GM23338 (cell line): ENCODE results near the gene ACSF2. TPM values are rescaled to one million over a fixed set of nuclear protein-coding genes. Genes with fewer than 3 reads are reported as not detected.

Experiments
- ATAC-seq: fragments of 200-7000 bp; cut with Tn5 transposase; 3 replicates; pipeline ENCODE4 v1.9.1; 2020
- DNase-seq: peaks from one replicate; pipeline ENCODE4 v3.0.0-alpha.2; 2015; ENCODE audit warnings: low spot score
- H2AFZ ChIP-seq: fragments of 200-600 bp; sonication (generic); 2 replicates; pipeline ENCODE4 v1.8.0; 2016; ENCODE audit warnings: antibody characterized with exemption, mild to moderate bottlenecking, moderate library complexity
- H3F3A ChIP-seq: fragments of 200-600 bp; sonication (generic); replicated peaks from 2 replicates; pipeline ENCODE4 v1.8.0; 2017; ENCODE audit warnings: antibody characterized with exemption, mixed run types, low read depth
- H3K27ac ChIP-seq: fragments of 200-600 bp; sonication (generic); 2 replicates; pipeline ENCODE4 v1.6.1; 2016; ENCODE audit warnings: low read depth
- H3K27me3 ChIP-seq: fragments of 200-600 bp; sonication (generic); 2 replicates; pipeline ENCODE4 v1.8.0; 2016; ENCODE audit warnings: mild to moderate bottlenecking, mixed run types, moderate library complexity; ENCODE audit not compliant: insufficient read depth
- H3K36me3 ChIP-seq: fragments of 200-600 bp; sonication (generic); 2 replicates; pipeline ENCODE4 v1.8.0; 2016; ENCODE audit warnings: mild to moderate bottlenecking; ENCODE audit not compliant: insufficient read depth
- H3K4me1 ChIP-seq: fragments of 200-600 bp; sonication (generic); 2 replicates; pipeline ENCODE4 v1.8.0; 2016; ENCODE audit warnings: mild to moderate bottlenecking, moderate library complexity; ENCODE audit not compliant: insufficient read depth
- H3K4me2 ChIP-seq: fragments of 200-600 bp; sonication (generic); 2 replicates; pipeline ENCODE4 v1.7.1; 2017; ENCODE audit warnings: mixed run types
- H3K4me3 ChIP-seq: fragments of 200-600 bp; sonication (generic); 2 replicates; pipeline ENCODE4 v1.6.1; 2016; ENCODE audit warnings: mixed run types
- H3K79me2 ChIP-seq: fragments of 200-600 bp; sonication (generic); replicated peaks from 2 replicates; pipeline ENCODE4 v1.8.0; 2017; ENCODE audit warnings: mild to moderate bottlenecking; ENCODE audit not compliant: insufficient read depth
- H3K9me2 ChIP-seq: fragments of 200-600 bp; sonication (generic); 2 replicates; pipeline ENCODE4 v1.8.0; 2017; ENCODE audit not compliant: insufficient read depth
- H4K20me1 ChIP-seq: fragments of 200-600 bp; sonication (generic); replicated peaks from 2 replicates; pipeline ENCODE4 v1.8.0; 2017; ENCODE audit warnings: mild to moderate bottlenecking; ENCODE audit not compliant: insufficient read depth
- H3K27ac Mint-ChIP-seq: 2 replicates; pipeline ENCODE4 v1.8.0; 2020; ENCODE audit warnings: inconsistent platforms, mild to moderate bottlenecking, moderate library complexity, mixed read lengths
- H3K27me3 Mint-ChIP-seq: 3 replicates; pipeline ENCODE4 v1.8.0; 2022; ENCODE audit warnings: low read depth, mild to moderate bottlenecking, moderate library complexity, mixed read lengths, inconsistent platforms; ENCODE audit not compliant: insufficient read depth, poor library complexity
- H3K36me3 Mint-ChIP-seq: 3 replicates; pipeline ENCODE4 v1.8.0; 2021; ENCODE audit warnings: low read depth, mild to moderate bottlenecking, inconsistent platforms, moderate library complexity, mixed read lengths
- H3K4me1 Mint-ChIP-seq: 3 replicates; pipeline ENCODE4 v1.8.0; 2020; ENCODE audit warnings: mild to moderate bottlenecking, inconsistent platforms, mixed read lengths
- H3K4me3 Mint-ChIP-seq: 3 replicates; pipeline ENCODE4 v1.8.0; 2021; ENCODE audit warnings: moderate library complexity, mild to moderate bottlenecking, inconsistent platforms, mixed read lengths
- H3K9me3 Mint-ChIP-seq: 3 replicates; pipeline ENCODE4 v1.8.0; 2020; ENCODE audit warnings: moderate library complexity, mild to moderate bottlenecking, inconsistent platforms, mixed read lengths
- CTCF ChIP-seq, 2 experiments: fragments of 200-600 bp in 1 of 2; sonication (generic) in 1 of 2; conservative IDR thresholded peaks; 2 replicates each; pipeline versions ENCODE4 v1.5.1 to v1.6.1; 2016 to 2017; ENCODE audit warnings: antibody characterized with exemption in 2 of 2, low read depth in 2 of 2, mild to moderate bottlenecking in 2 of 2, moderate library complexity in 1 of 2
- EZH2 ChIP-seq: fragments of 200-600 bp; sonication (generic); IDR thresholded peaks from one replicate; pipeline ENCODE4 v1.8.0; 2017; ENCODE audit warnings: antibody characterized with exemption, mild to moderate bottlenecking, low read depth; ENCODE audit not compliant: unreplicated experiment
- EZH2phosphoT487 ChIP-seq: fragments of 200-600 bp; sonication (generic); IDR thresholded peaks from one replicate; pipeline ENCODE4 v1.8.1; 2018; ENCODE audit warnings: antibody characterized with exemption; ENCODE audit not compliant: unreplicated experiment
- JUNB ChIP-seq: IDR thresholded peaks from one replicate; pipeline ENCODE4 v1.6.1; 2016; ENCODE audit warnings: antibody characterized with exemption; ENCODE audit not compliant: unreplicated experiment
- NANOG ChIP-seq: IDR thresholded peaks from 2 replicates; pipeline ENCODE4 v1.6.1; 2016; ENCODE audit warnings: antibody characterized with exemption, borderline replicate concordance
- POLR2AphosphoS5 ChIP-seq: IDR thresholded peaks from 2 replicates; pipeline ENCODE4 v1.6.1; 2016; ENCODE audit warnings: antibody characterized with exemption, low read depth
- REST ChIP-seq: IDR thresholded peaks from one replicate; pipeline ENCODE4 v1.6.1; 2018; ENCODE audit warnings: antibody characterized with exemption; ENCODE audit not compliant: unreplicated experiment
- STAT1 ChIP-seq: IDR thresholded peaks from one replicate; pipeline ENCODE4 v1.6.1; 2016; ENCODE audit warnings: antibody characterized with exemption; ENCODE audit not compliant: unreplicated experiment
- ZNF114 ChIP-seq: fragments of 250-450 bp; sonication (Bioruptor Pico); IDR thresholded peaks from 2 replicates; pipeline ENCODE4 v1.5.0; 2020; ENCODE audit warnings: mild to moderate bottlenecking, moderate library complexity
- ZNF331 ChIP-seq: fragments of 250-450 bp; sonication (Bioruptor Pico); IDR thresholded peaks from 2 replicates; pipeline ENCODE4 v1.5.0; 2020; ENCODE audit warnings: low read depth, mild to moderate bottlenecking, moderate library complexity
- polyA plus RNA-seq: library from polyadenylated mRNA; unstranded; fragments of >200 nt; fragmentation: Nextera tagmentation; extraction: Ambion mirVana; gene quantifications from 2 replicates; pipeline ENCODE4 v1.2.1, GENCODE V29; 2016
- total RNA-seq: library from RNA; depleted of rRNA; stranded (reverse); fragments of >200 nt; shearing (Covaris generic); gene quantifications from 2 replicates; pipeline ENCODE4 v1.2.3, GENCODE V29; 2014
- TF ChIP-seq, protein P1 (sequence below): IDR thresholded peaks from 2 replicates; pipeline ENCODE4 v1.6.1; 2016; ENCODE audit warnings: antibody characterized with exemption

The ACSF2 gene
- total and polyA plus RNA-seq, 2 experiments from 2014 or later = 6.9 to 12.4 TPM

- TF ChIP-seq NANOG (no peak), EZH2phosphoT487 (no peak), STAT1 (no peak), POLR2AphosphoS5 (no peak), REST (no peak)
- TF ChIP-seq, protein P1, sequence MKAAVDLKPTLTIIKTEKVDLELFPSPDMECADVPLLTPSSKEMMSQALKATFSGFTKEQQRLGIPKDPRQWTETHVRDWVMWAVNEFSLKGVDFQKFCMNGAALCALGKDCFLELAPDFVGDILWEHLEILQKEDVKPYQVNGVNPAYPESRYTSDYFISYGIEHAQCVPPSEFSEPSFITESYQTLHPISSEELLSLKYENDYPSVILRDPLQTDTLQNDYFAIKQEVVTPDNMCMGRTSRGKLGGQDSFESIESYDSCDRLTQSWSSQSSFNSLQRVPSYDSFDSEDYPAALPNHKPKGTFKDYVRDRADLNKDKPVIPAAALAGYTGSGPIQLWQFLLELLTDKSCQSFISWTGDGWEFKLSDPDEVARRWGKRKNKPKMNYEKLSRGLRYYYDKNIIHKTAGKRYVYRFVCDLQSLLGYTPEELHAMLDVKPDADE = no peak
Observed at GRCh38 chr17:50491505-50491904, 65.5 kb downstream of the ACSF2 start (continued).

DNA sequence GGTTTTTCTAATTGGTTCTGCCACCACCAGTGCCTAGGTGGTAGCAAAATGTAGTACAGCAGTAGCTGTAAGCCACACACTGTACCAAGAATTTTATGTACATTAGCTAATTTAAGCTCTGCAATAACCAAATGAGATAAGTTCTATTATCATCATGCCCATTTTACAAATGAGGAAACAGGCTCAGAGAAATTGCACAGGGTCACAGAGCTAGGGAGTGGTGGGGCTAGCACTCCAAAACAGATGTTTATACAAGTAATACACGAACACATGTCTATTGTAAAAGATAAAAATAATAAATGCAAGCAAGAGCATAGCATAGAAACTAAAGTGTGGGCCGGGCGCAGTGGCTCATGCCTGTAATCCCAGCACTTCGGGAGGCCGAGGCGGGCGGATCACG is 66.2 kb downstream of the ACSF2 start:
- Mint-ChIP-seq H3K4me3 (no peak overlapping the region), H3K9me3 (no peaks in the 10 kb centered on the region), H3K4me1 (peaks cover 2% of the 10 kb centered on the region; the same call in 1 of the 3 replicates), H3K27ac (no peak overlapping the region), H3K27me3 (peaks cover 4% of the 10 kb centered on the region), H3K36me3 (no peaks in the 10 kb centered on the region)
- peak overlapping the region; percentile 60; the same call in 1 of the 2 replicates for H2AFZ ChIP-seq
- H4K20me1 ChIP-seq = no peaks in the 10 kb centered on the region
- no peaks in the 10 kb centered on the region for H3K79me2 ChIP-seq
- no peaks in the 10 kb centered on the region for H3K9me2 ChIP-seq
- no peak overlapping the region for H3K4me2 ChIP-seq
- DNase-seq (no peak), ATAC-seq (no peak)
- no peaks in the 10 kb centered on the region for H3K27me3 ChIP-seq
- H3K4me3 ChIP-seq = no peak overlapping the region
- TF ChIP-seq JUNB (no peak), EZH2 (no peak), REST (no peak), ZNF114 (CRISPR knock-in tag) (no peak), STAT1 (no peak), CTCF (conservative IDR thresholded peaks at IDR 0.05; ENCODE audit: low read depth in 2 of 2) (no peak), POLR2AphosphoS5 (no peak), ZNF331 (CRISPR knock-in tag) (no peak), EZH2phosphoT487 (no peak)
- TF ChIP-seq, protein P1 = no peak
- H3K27ac ChIP-seq = no peak overlapping the region
- no peaks in the 10 kb centered on the region for H3K36me3 ChIP-seq
- no peaks in the 10 kb centered on the region for H3F3A ChIP-seq
- no peaks in the 10 kb centered on the region for H3K4me1 ChIP-seq
